A549 (cell line): ENCODE results near the gene RPP25L. TPM values are rescaled to one million over a fixed set of nuclear protein-coding genes. Genes with fewer than 3 reads are reported as not detected.

Experiments used
- ATAC-seq, 2 experiments: fragments of 200-7000 bp in 1 of 2; fragments of >200 bp in 1 of 2; cut with Nextera tagmentation in 1 of 2; cut with Tn5 transposase in 1 of 2; 3 replicates each; pipeline versions ENCODE4 v1.8.0 to v1.9.1; 2018 to 2020; ENCODE audit warnings: mild to moderate bottlenecking in 1 of 2, moderate library complexity in 1 of 2
- CTCF ChIA-PET: fragments of 300-600 bp; sonication (Branson Sonifier 250); formaldehyde crosslinking; extraction: SDS; loops from one replicate; lab custom pipeline; 2021; ENCODE audit warnings: antibody characterized with exemption, inconsistent platforms; lab: Yijun Ruan, JAX
- POLR2A ChIA-PET: fragments of 350-600 bp; formaldehyde crosslinking; extraction: SDS; loops from one replicate; lab custom pipeline; 2021; ENCODE audit warnings: antibody characterized with exemption, inconsistent platforms; lab: Yijun Ruan, JAX
- DNase-seq, 2 experiments: peaks; one replicate each; pipeline versions ENCODE4 v3.0.0 to v3.0.0-alpha.2; 2011 to 2016; ENCODE audit warnings: low read depth in 1 of 2, low spot score in 1 of 2
- FAIRE-seq: peaks from 2 replicates; lab custom pipeline; 2011; peaks lifted over from hg19 to GRCh38; lab: Jason Lieb, UNC
- H3K27ac ChIP-seq, 2 experiments: fragments of >200 bp; sonication (Bioruptor Twin); formaldehyde crosslinking; 3 replicates each; pipeline ENCODE4 v1.5.1; 2016 to 2017
- H3K4me1 ChIP-seq: fragments of >200 bp; sonication (Bioruptor Twin); formaldehyde crosslinking; 3 replicates; pipeline ENCODE4 v1.6.1; 2016
- H3K4me2 ChIP-seq: fragments of >200 bp; sonication (Bioruptor Twin); formaldehyde crosslinking; 3 replicates; pipeline ENCODE4 v1.6.1; 2016
- H3K4me3 ChIP-seq: fragments of >200 bp; sonication (Bioruptor Twin); formaldehyde crosslinking; 3 replicates; pipeline ENCODE4 v1.5.1; 2016
- H3K9me3 ChIP-seq: fragments of >200 bp; sonication (Bioruptor Twin); formaldehyde crosslinking; 3 replicates; pipeline ENCODE4 v1.6.1; 2016
- CEBPB ChIP-seq, 2 experiments: fragments of >200 bp in 1 of 2; sonication (Bioruptor Twin) in 1 of 2; formaldehyde crosslinking in 1 of 2; IDR thresholded peaks; 2 replicates each; pipeline ENCODE4 v1.6.1; 2012 to 2016
- CHD2 ChIP-seq: fragments of 150-350 bp; IDR thresholded peaks from 2 replicates; pipeline ENCODE4 v1.6.1; 2014; ENCODE audit warnings: low read length; ENCODE audit not compliant: partially characterized antibody
- CHD4 ChIP-seq: fragments of 200-600 bp; sonication (generic); IDR thresholded peaks from 2 replicates; pipeline ENCODE4 v1.6.1; 2016; ENCODE audit warnings: antibody characterized with exemption, mild to moderate bottlenecking, borderline replicate concordance
- EHMT2 ChIP-seq: fragments of 200-600 bp; sonication (generic); IDR thresholded peaks from 2 replicates; pipeline ENCODE4 v1.6.1; 2016; ENCODE audit warnings: antibody characterized with exemption, low read depth, mild to moderate bottlenecking, moderate library complexity
- EP300 ChIP-seq, 2 experiments: fragments of >200 bp; sonication (Bioruptor Twin); formaldehyde crosslinking; IDR thresholded peaks; 2 replicates in 1 of 2; 3 replicates in 1 of 2; pipeline ENCODE4 v1.6.1; 2016 to 2017
- ESRRA ChIP-seq: fragments of 150-350 bp; IDR thresholded peaks from 2 replicates; pipeline ENCODE4 v1.6.1; 2014; ENCODE audit warnings: mild to moderate bottlenecking, low read length, borderline replicate concordance
- FOSB ChIP-seq: fragments of 250-450 bp; sonication (Bioruptor Pico); IDR thresholded peaks from 2 replicates; pipeline ENCODE4 v1.5.0; 2020; ENCODE audit warnings: mild to moderate bottlenecking, moderate library complexity
- HEYL ChIP-seq: fragments of 250-450 bp; sonication (Bioruptor Pico); IDR thresholded peaks from 2 replicates; pipeline ENCODE4 v1.8.0; 2021; ENCODE audit warnings: mild to moderate bottlenecking, moderate library complexity
- HOXA7 ChIP-seq: fragments of 250-450 bp; sonication (Bioruptor Pico); IDR thresholded peaks from 2 replicates; pipeline ENCODE4 v1.5.0; 2020; ENCODE audit warnings: mild to moderate bottlenecking, moderate library complexity
- JUN ChIP-seq, 2 experiments: fragments of >200 bp; sonication (Bioruptor Twin); formaldehyde crosslinking; IDR thresholded peaks; 2 replicates in 1 of 2; 3 replicates in 1 of 2; pipeline ENCODE4 v1.6.1; 2016 to 2017
- KDM1A ChIP-seq: fragments of 200-600 bp; sonication (generic); IDR thresholded peaks from 2 replicates; pipeline ENCODE4 v1.6.1; 2016; ENCODE audit warnings: low read depth, mild to moderate bottlenecking
- MAZ ChIP-seq: fragments of 150-350 bp; IDR thresholded peaks from 2 replicates; pipeline ENCODE4 v1.6.1; 2014; ENCODE audit warnings: antibody characterized with exemption, low read depth, low read length, borderline replicate concordance
- PHF8 ChIP-seq: fragments of 200-600 bp; sonication (generic); IDR thresholded peaks from 2 replicates; pipeline ENCODE4 v1.6.1; 2016; ENCODE audit warnings: low read depth, mild to moderate bottlenecking, antibody characterized with exemption, moderate library complexity, borderline replicate concordance
- POLR2AphosphoS2 ChIP-seq: conservative IDR thresholded peaks from 2 replicates; pipeline ENCODE4 v1.6.1; 2012; ENCODE audit warnings: low read length, improper control_type of control experiment, inconsistent platforms
- RAD21 ChIP-seq, 2 experiments: fragments of >200 bp in 1 of 2; sonication (Bioruptor Twin) in 1 of 2; formaldehyde crosslinking in 1 of 2; IDR thresholded peaks in 1 of 2; conservative IDR thresholded peaks in 1 of 2; 2 replicates in 1 of 2; 3 replicates in 1 of 2; pipeline ENCODE4 v1.6.1; 2012 to 2018; ENCODE audit warnings: inconsistent platforms in 1 of 2
- RARB ChIP-seq: fragments of 250-450 bp; sonication (Bioruptor Pico); IDR thresholded peaks from 2 replicates; pipeline ENCODE4 v1.8.0; 2021; ENCODE audit warnings: mild to moderate bottlenecking, moderate library complexity
- RCOR1 ChIP-seq: fragments of 150-350 bp; IDR thresholded peaks from 2 replicates; pipeline ENCODE4 v1.6.1; 2014; ENCODE audit warnings: antibody characterized with exemption, low read length, low read depth
- SREBF2 ChIP-seq: fragments of 450-650 bp; IDR thresholded peaks from 2 replicates; pipeline ENCODE4 v1.6.1; 2014; ENCODE audit warnings: mild to moderate bottlenecking, moderate library complexity
- TFCP2L1 ChIP-seq: fragments of 250-450 bp; sonication (Bioruptor Pico); IDR thresholded peaks from 2 replicates; pipeline ENCODE4 v1.5.0; 2021; ENCODE audit warnings: mild to moderate bottlenecking
- ZC3H11A ChIP-seq: fragments of 450-650 bp; IDR thresholded peaks from 2 replicates; pipeline ENCODE4 v1.6.1; 2014; ENCODE audit warnings: antibody characterized with exemption, mild to moderate bottlenecking
- ZFP36 ChIP-seq: fragments of 450-650 bp; IDR thresholded peaks from 2 replicates; pipeline ENCODE4 v1.6.1; 2014; ENCODE audit warnings: borderline replicate concordance; ENCODE audit not compliant: partially characterized antibody
- ZNF302 ChIP-seq: fragments of 250-450 bp; sonication (Bioruptor Pico); IDR thresholded peaks from 2 replicates; pipeline ENCODE4 v1.9.0; 2021; ENCODE audit warnings: inconsistent platforms, mild to moderate bottlenecking, moderate library complexity
- WGBS: methylation state at CpG from one replicate; pipeline ENCODE4 v1.1.6; 2017; ENCODE audit errors: missing lambda C conversion rate; 5-methylcytosine and 5-hydroxymethylcytosine counted together
- polyA plus RNA-seq, 4 experiments: library from polyadenylated mRNA; depleted of rRNA in 3 of 4; stranded (reverse); fragments of >200 nt; fragmentation: RNase III in 1 of 4; extraction: RNeasy Plus Mini Kit Qiagen cat#74134 plus additional on column Dnase treatment in 1 of 4; gene quantifications; 2 replicates in 3 of 4; 3 replicates in 1 of 4; pipeline ENCODE4 v1.2.3, GENCODE V29; 2011 to 2017
- TF ChIP-seq, protein P1 (sequence below): fragments of >200 bp; sonication (Bioruptor Twin); formaldehyde crosslinking; IDR thresholded peaks from 3 replicates; pipeline ENCODE4 v1.6.1; 2016
- TF ChIP-seq, protein P2 (sequence below): fragments of 250-450 bp; sonication (Bioruptor Pico); IDR thresholded peaks from 2 replicates; pipeline ENCODE4 v1.5.0; 2020; ENCODE audit warnings: low read depth, mild to moderate bottlenecking, moderate library complexity
- TF ChIP-seq, protein P3 (sequence below): IDR thresholded peaks from 2 replicates; pipeline ENCODE4 v1.6.1; 2012
- TF ChIP-seq, protein P4 (sequence below): fragments of 450-650 bp; IDR thresholded peaks from 2 replicates; pipeline ENCODE4 v1.6.1; 2014; ENCODE audit warnings: antibody characterized with exemption

The RPP25L gene
- polyA plus RNA-seq, 2 of the 4 experiments (the other 2 are of a cell fraction): 40.8 to 41.7 TPM

DNA sequence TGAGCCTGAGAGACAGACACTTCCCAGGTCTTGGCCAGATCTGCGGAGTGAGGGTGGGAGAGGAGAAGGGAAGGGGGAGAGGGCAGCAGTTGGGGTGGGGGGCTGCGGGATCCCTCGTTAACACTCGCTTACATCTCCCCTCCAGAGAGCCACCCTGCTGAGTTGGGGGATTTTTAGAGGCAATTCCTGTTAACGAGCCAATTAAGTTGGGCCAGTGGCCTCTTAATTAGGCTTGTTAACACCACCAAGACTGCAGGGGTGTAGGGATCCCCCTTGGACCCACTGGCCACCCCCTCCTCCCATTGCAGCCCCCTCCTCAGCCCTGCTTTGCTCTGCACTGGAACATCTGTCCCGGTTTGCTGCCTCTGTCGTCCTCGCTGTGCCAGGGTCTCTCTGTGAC is 46.0 kb downstream of the RPP25L start (continued):
- TF ChIP-seq, protein P1, sequence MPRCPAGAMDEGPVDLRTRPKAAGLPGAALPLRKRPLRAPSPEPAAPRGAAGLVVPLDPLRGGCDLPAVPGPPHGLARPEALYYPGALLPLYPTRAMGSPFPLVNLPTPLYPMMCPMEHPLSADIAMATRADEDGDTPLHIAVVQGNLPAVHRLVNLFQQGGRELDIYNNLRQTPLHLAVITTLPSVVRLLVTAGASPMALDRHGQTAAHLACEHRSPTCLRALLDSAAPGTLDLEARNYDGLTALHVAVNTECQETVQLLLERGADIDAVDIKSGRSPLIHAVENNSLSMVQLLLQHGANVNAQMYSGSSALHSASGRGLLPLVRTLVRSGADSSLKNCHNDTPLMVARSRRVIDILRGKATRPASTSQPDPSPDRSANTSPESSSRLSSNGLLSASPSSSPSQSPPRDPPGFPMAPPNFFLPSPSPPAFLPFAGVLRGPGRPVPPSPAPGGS: no peak
- TF ChIP-seq CHD2: no peak

DNA sequence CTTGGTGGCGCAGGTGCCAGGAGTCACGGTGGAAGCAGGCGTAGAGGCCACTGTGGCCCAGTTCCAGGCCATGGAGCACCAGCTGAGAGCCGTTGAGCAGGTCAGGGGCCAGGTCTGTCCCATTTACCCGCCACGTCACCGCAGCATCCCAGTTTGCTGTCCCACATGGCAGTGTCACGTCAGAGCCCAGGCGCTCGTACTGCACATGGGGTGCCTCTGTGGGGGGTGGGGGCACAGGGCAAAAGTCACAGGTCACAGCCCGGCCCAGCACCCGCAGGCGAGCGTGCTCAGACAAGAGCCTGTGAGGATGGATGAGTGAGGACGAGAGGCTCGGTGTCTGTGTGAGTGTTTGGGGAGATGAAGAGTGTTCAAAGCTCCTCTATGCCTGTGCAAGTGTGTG is 47.3 kb downstream of the RPP25L start:
- no peaks in the 10 kb centered on the region for H3K9me3 ChIP-seq
- ChIA-PET POLR2A (no interaction called here), CTCF (interaction anchor here (1.1 to 4.5 kb wide), 6 partner anchors 17 to 161 kb away, joined by 3 to 31 read pairs (median 6); no protein-coding TSS in a partner anchor)
- ATAC-seq (no peak), DNase-seq (no peak), FAIRE-seq (no peak)
- H3K4me1 ChIP-seq: peaks cover 9% of the 10 kb centered on the region
- H3K4me2 ChIP-seq: no peak overlapping the region
- 92% methylated on average over 16 of the region's 16 CpGs for WGBS
- TF ChIP-seq FOSB: no peak
- TF ChIP-seq KDM1A: no peak
- TF ChIP-seq RCOR1: no peak
- TF ChIP-seq SREBF2: no peak
- no peak for TF ChIP-seq POLR2AphosphoS2
- no peak for TF ChIP-seq TFCP2L1 (CRISPR knock-in tag)
- TF ChIP-seq, protein P2, sequence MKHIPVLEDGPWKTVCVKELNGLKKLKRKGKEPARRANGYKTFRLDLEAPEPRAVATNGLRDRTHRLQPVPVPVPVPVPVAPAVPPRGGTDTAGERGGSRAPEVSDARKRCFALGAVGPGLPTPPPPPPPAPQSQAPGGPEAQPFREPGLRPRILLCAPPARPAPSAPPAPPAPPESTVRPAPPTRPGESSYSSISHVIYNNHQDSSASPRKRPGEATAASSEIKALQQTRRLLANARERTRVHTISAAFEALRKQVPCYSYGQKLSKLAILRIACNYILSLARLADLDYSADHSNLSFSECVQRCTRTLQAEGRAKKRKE: no peak
- no peak for TF ChIP-seq EP300 (IDR thresholded peaks at IDR 0.05)
- H3K4me3 ChIP-seq: no peak overlapping the region
- H3K27ac ChIP-seq: no peak overlapping the region

DNA sequence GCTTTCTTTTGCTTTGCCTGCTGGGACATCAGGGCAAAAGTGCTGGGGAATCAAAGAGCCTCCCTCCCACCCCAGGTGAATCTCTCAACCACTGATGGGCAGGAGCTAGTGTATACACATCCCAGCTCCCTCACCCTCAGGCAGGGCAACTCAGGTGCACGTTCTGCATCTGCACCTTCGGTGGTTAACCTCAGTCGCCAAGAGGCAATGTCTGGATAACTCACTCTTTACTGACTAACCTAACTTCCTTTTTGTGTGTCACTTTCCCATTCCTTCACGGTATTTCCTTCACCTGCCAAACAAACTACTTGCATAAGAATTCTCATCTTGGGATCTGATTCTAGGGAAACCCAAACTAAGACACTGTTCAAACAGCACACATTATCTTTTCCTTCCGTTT is 48.6 kb downstream of the RPP25L start:
- CTCF ChIA-PET: interaction anchor here (1.0 to 4.5 kb wide), 9 partner anchors 13 to 160 kb away, joined by 3 to 31 read pairs (median 8); no protein-coding TSS in a partner anchor
- no peak overlapping the region for H3K4me2 ChIP-seq
- no peak overlapping the region for H3K4me3 ChIP-seq
- FAIRE-seq (no peak), DNase-seq (no peak), ATAC-seq (no peak)
- no peak for TF ChIP-seq CHD4
- no peak for TF ChIP-seq HOXA7 (CRISPR knock-in tag)
- no peak for TF ChIP-seq ZFP36
- TF ChIP-seq EP300 (IDR thresholded peaks at IDR 0.05): no peak
- TF ChIP-seq HEYL: no peak
- TF ChIP-seq CEBPB (IDR thresholded peaks at IDR 0.05): no peak
- no peak for TF ChIP-seq ZNF302
- no peak for TF ChIP-seq RCOR1
- TF ChIP-seq ZC3H11A: no peak
- no peak for TF ChIP-seq EHMT2
- TF ChIP-seq, protein P1: no peak
- TF ChIP-seq PHF8: no peak
- no peak for TF ChIP-seq MAZ
- no peak for TF ChIP-seq ESRRA
- no peak for TF ChIP-seq JUN (IDR thresholded peaks at IDR 0.05)
- no peak for TF ChIP-seq RARB (CRISPR knock-in tag)
- no peak for TF ChIP-seq RAD21 (conservative IDR thresholded peaks at IDR 0.05 in 1 of 2, IDR thresholded peaks at IDR 0.05 in 1 of 2)
- TF ChIP-seq, protein P3, sequence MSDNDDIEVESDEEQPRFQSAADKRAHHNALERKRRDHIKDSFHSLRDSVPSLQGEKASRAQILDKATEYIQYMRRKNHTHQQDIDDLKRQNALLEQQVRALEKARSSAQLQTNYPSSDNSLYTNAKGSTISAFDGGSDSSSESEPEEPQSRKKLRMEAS: no peak
- TF ChIP-seq, protein P4, sequence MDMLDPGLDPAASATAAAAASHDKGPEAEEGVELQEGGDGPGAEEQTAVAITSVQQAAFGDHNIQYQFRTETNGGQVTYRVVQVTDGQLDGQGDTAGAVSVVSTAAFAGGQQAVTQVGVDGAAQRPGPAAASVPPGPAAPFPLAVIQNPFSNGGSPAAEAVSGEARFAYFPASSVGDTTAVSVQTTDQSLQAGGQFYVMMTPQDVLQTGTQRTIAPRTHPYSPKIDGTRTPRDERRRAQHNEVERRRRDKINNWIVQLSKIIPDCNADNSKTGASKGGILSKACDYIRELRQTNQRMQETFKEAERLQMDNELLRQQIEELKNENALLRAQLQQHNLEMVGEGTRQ: no peak
- H3K9me3 ChIP-seq: no peaks in the 10 kb centered on the region
- POLR2A ChIA-PET: no interaction called here
- H3K4me1 ChIP-seq: peaks cover 11% of the 10 kb centered on the region
- H3K27ac ChIP-seq: no peak overlapping the region
- WGBS: 65% methylated on average over 5 of the region's 5 CpGs
